Suprapubic skin (tissue), 4 donors: Measurements from ENCODE around the gene CNTN1. TPM values are rescaled to one million over a fixed set of nuclear protein-coding genes. Genes with fewer than 3 reads are reported as not detected.

Source experiments
- DNase-seq, 2 donors: peaks; one replicate each; pipeline ENCODE4 v3.0.0-alpha.2; 2019; ENCODE audit warnings: low spot score in 2 of 2
- H3K27ac ChIP-seq: fragments of 200-600 bp; sonication (generic); one replicate; pipeline ENCODE4 v1.5.1; 2019
- H3K27me3 ChIP-seq: fragments of 200-600 bp; sonication (generic); one replicate; pipeline ENCODE4 v1.5.1; 2019
- H3K36me3 ChIP-seq: fragments of 200-600 bp; sonication (generic); one replicate; pipeline ENCODE4 v1.5.1; 2019
- H3K4me1 ChIP-seq: fragments of 200-600 bp; sonication (generic); one replicate; pipeline ENCODE4 v1.5.1; 2019
- H3K4me3 ChIP-seq: fragments of 200-600 bp; sonication (generic); one replicate; pipeline ENCODE4 v1.5.1; 2019; ENCODE audit warnings: mild to moderate bottlenecking
- H3K9me3 ChIP-seq: fragments of 200-600 bp; sonication (generic); one replicate; pipeline ENCODE4 v1.5.1; 2019
- CTCF ChIP-seq, 2 donors: fragments of 200-600 bp in 1 of 2; fragments of 450-650 bp in 1 of 2; sonication (generic) in 1 of 2; IDR thresholded peaks; one replicate each; pipeline ENCODE4 v1.5.1; 2016 to 2019; ENCODE audit warnings: antibody characterized with exemption in 2 of 2, mild to moderate bottlenecking in 1 of 2, moderate library complexity in 1 of 2
- EP300 ChIP-seq: sonication (generic); formaldehyde crosslinking; IDR thresholded peaks from one replicate; pipeline ENCODE4 v1.6.1; 2017; ENCODE audit warnings: antibody characterized with exemption
- POLR2A ChIP-seq, 2 donors: fragments of 450-650 bp; IDR thresholded peaks; one replicate each; pipeline ENCODE4 v1.6.1; 2017; ENCODE audit warnings: antibody characterized with exemption in 2 of 2, mild to moderate bottlenecking in 2 of 2, moderate library complexity in 2 of 2
- POLR2AphosphoS5 ChIP-seq, 3 donors: sonication (generic); formaldehyde crosslinking; IDR thresholded peaks; one replicate each; pipeline ENCODE4 v1.6.1; 2017; ENCODE audit warnings: antibody characterized with exemption in 3 of 3
- WGBS: methylation state at CpG from one replicate; pipeline ENCODE4 v1.1.5; 2018; 5-methylcytosine and 5-hydroxymethylcytosine counted together
- total RNA-seq, 4 donors: library from RNA; depleted of rRNA; stranded (reverse); fragments of >200 nt; gene quantifications; one replicate each; pipeline ENCODE4 v1.1.0, GENCODE V29; 2016

The CNTN1 gene
- total RNA-seq, 4 donors from 2014 or later: 5.9 to 29.7 (median 14.4) TPM

- Histone ChIP-seq H3K36me3 (no peaks in the 10 kb centered on the region), H3K27ac (no peak overlapping the region), H3K9me3 (no peaks in the 10 kb centered on the region), H3K27me3 (no peaks in the 10 kb centered on the region), H3K4me3 (no peak overlapping the region), H3K4me1 (no peaks in the 10 kb centered on the region)
- no peak for DNase-seq
- TF ChIP-seq EP300: no peak
- TF ChIP-seq POLR2AphosphoS5 (IDR thresholded peaks at IDR 0.05): no peak
- no peak for TF ChIP-seq CTCF (IDR thresholded peaks at IDR 0.05)
- no peak for TF ChIP-seq POLR2A (IDR thresholded peaks at IDR 0.05)
- 90% methylated on average over 1 of the region's 1 CpG for WGBS
Observed at GRCh38 chr12:40762072-40762471, 69.8 kb downstream of the CNTN1 start.

DNA sequence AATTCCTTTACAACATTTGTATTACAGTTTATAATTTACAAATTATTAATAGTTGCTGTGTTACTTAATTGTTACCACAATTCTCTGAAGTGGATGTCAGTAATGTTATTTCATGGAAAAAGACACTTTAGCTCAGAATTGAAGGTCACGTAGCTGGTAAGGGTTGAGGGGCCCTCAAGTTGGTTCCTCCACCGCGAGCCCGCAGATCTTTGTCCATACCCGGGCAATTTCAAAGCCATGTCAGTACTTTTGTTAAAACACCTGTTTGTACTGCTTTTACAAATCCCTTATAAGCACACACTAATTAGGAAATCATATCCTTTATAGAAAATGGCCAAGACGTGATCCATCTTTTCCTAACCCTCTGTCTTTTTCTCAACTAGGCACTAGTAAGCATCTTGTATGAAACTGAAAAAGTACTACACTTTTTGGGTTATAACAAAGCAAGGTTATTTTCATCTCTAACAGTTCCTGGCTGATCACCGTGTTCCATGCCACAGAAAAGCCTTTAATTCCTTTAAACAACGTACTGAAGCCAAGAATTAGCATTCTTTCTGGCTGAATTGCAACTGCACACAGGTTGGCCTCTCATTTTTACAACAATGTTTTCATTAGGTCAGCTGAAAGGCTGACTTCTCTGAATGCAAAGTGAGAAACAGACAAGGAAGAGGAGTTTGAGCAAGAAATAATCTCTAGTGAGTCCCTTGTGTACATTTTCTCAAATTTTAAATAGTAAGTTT, 76.1 kb downstream of the CNTN1 start:
- Histone ChIP-seq H3K9me3 (no peaks in the 10 kb centered on the region), H3K4me1 (no peaks in the 10 kb centered on the region), H3K27me3 (no peaks in the 10 kb centered on the region), H3K27ac (no peak overlapping the region), H3K4me3 (no peak overlapping the region), H3K36me3 (no peaks in the 10 kb centered on the region)
- 81% methylated on average over 8 of the region's 8 CpGs for WGBS
- TF ChIP-seq POLR2AphosphoS5 (IDR thresholded peaks at IDR 0.05): no peak
- no peak for DNase-seq

DNA sequence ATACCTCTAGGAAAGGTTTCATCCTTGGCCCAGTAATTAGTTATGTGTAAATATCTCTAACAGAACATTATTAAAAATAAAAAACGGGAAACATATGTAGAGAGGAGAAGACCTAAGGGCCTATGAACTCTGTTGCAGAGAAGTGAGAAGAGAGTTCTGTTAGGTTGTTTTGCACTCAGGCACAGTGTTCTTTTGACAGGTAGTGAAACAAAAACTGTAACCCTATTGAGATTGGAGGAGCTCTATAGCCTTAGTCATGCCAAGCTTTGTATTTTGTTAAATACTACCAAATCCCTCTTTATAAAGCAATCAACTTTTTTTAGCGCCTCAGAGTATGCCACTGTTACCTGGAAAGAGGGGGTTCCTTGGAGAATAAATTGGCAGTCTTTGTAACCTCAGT, 77.6 kb downstream of the CNTN1 start:
- H3K36me3 ChIP-seq: no peaks in the 10 kb centered on the region
- no peaks in the 10 kb centered on the region for H3K27me3 ChIP-seq
- no peak overlapping the region for H3K27ac ChIP-seq
- no peaks in the 10 kb centered on the region for H3K4me1 ChIP-seq
- no peaks in the 10 kb centered on the region for H3K9me3 ChIP-seq
- DNase-seq: no peak
- 40% methylated on average over 2 of the region's 2 CpGs for WGBS
- no peak overlapping the region for H3K4me3 ChIP-seq
- TF ChIP-seq EP300 (no peak), CTCF (IDR thresholded peaks at IDR 0.05) (no peak)

DNA sequence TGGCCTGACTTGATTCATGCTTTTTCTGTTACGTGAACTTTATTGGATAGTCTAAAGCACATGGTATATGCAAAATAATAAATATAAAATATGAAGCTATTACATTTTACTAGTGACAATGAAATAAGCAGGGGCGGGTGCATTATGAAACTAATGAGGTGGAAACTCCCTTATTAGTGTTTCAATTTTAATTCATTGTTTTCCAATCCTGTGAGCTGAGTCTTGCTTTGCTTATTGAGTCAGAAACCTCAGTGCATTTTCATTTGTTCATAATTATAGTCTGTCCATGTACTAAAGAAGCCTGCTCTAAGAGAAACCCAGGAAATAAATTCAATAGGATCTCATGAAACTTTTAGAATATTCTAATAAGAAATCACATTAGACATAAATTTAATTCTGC, 78.5 kb downstream of the CNTN1 start:
- Histone ChIP-seq H3K4me1 (no peaks in the 10 kb centered on the region), H3K36me3 (no peaks in the 10 kb centered on the region), H3K4me3 (no peak overlapping the region), H3K27ac (no peak overlapping the region), H3K9me3 (no peaks in the 10 kb centered on the region), H3K27me3 (no peaks in the 10 kb centered on the region)
- TF ChIP-seq POLR2AphosphoS5 (IDR thresholded peaks at IDR 0.05) (no peak), POLR2A (IDR thresholded peaks at IDR 0.05) (no peak), CTCF (IDR thresholded peaks at IDR 0.05) (no peak), EP300 (no peak)
- DNase-seq: no peak
- WGBS: 69% methylated on average over 2 of the region's 2 CpGs

DNA sequence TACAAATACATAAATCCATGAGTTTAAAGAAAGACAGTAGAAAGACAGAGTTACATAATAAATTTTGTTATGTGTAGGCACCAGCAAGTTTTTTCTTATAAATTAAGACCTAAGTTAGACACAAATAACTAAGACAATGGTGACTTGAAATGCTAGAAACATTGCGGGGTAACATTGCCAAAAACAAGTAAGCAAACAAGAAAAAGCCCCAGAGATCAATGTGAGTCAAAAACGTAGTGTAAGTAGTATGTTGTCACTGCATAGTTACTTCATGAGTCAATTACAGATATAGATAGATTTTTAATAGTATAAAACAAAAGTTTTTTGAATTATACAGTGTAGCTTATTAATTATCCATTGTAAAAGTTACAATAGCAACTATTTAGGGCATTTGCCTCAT, 83.4 kb downstream of the CNTN1 start:
- no peak for TF ChIP-seq POLR2A (IDR thresholded peaks at IDR 0.05)
- no peak for TF ChIP-seq EP300
- TF ChIP-seq POLR2AphosphoS5 (IDR thresholded peaks at IDR 0.05): no peak
- H3K9me3 ChIP-seq: no peaks in the 10 kb centered on the region
- no peak overlapping the region for H3K4me3 ChIP-seq
- H3K36me3 ChIP-seq: no peaks in the 10 kb centered on the region
- H3K4me1 ChIP-seq: no peaks in the 10 kb centered on the region
- H3K27me3 ChIP-seq: no peaks in the 10 kb centered on the region
- DNase-seq: no peak
- WGBS: 59% methylated on average over 2 of the region's 2 CpGs
- no peak overlapping the region for H3K27ac ChIP-seq

GRCh38 chr12:40784102-40784501, 91.9 kb downstream of the CNTN1 start:
- Histone ChIP-seq H3K4me1 (no peaks in the 10 kb centered on the region), H3K4me3 (no peak overlapping the region), H3K27ac (no peak overlapping the region), H3K27me3 (no peaks in the 10 kb centered on the region), H3K9me3 (no peaks in the 10 kb centered on the region), H3K36me3 (no peaks in the 10 kb centered on the region)
- DNase-seq: no peak
- WGBS: 68% methylated on average over 2 of the region's 2 CpGs
- TF ChIP-seq CTCF (IDR thresholded peaks at IDR 0.05) (no peak), POLR2A (IDR thresholded peaks at IDR 0.05) (no peak)
